ENCODE results near the gene LRCH1. TPM values are rescaled to one million over a fixed set of nuclear protein-coding genes. Genes with fewer than 3 reads are reported as not detected.

LRCH1 gene
- total and polyA plus RNA-seq, 2 experiments from 2014 or later, result 6.0 to 14.6 TPM

DNA sequence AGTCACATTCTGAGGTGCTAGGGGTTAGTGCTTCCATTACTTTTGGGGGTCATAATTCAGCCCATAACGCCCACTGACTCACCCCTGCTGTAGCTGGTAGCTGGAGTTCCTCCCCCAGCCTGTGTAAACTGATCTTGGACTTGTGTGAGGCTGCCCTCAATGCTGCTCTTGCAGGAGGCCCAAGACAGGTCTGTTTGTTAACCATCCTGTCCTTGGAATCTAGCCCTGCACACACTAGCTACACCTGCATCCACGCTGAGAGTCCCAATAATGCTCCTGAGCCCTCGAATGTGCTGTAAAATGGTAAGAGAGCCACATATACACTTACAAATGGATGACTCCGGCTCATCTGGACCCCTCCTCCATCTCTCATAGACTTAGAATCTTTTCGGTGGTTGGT lies 9.6 kb downstream of the LRCH1 start:
- TF ChIP-seq, protein P1, sequence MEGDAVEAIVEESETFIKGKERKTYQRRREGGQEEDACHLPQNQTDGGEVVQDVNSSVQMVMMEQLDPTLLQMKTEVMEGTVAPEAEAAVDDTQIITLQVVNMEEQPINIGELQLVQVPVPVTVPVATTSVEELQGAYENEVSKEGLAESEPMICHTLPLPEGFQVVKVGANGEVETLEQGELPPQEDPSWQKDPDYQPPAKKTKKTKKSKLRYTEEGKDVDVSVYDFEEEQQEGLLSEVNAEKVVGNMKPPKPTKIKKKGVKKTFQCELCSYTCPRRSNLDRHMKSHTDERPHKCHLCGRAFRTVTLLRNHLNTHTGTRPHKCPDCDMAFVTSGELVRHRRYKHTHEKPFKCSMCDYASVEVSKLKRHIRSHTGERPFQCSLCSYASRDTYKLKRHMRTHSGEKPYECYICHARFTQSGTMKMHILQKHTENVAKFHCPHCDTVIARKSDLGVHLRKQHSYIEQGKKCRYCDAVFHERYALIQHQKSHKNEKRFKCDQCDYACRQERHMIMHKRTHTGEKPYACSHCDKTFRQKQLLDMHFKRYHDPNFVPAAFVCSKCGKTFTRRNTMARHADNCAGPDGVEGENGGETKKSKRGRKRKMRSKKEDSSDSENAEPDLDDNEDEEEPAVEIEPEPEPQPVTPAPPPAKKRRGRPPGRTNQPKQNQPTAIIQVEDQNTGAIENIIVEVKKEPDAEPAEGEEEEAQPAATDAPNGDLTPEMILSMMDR (IDR thresholded peaks at IDR 0.05; ENCODE audit: low read depth, low read length), result no peak
- Histone ChIP-seq H3K9me3 (ENCODE audit: low read depth) (no peaks in the 10 kb centered on the region), H3K27ac (no peak overlapping the region), H3K36me3 (no peaks in the 10 kb centered on the region), H3K4me3 (no peak overlapping the region), H3K27me3 (no peaks in the 10 kb centered on the region), H3K4me1 (ENCODE audit: low read depth) (peaks cover 25% of the 10 kb centered on the region)
- no peak for DNase-seq (ENCODE audit: low read depth in 1 of 2, low spot score in 1 of 2)

DNA sequence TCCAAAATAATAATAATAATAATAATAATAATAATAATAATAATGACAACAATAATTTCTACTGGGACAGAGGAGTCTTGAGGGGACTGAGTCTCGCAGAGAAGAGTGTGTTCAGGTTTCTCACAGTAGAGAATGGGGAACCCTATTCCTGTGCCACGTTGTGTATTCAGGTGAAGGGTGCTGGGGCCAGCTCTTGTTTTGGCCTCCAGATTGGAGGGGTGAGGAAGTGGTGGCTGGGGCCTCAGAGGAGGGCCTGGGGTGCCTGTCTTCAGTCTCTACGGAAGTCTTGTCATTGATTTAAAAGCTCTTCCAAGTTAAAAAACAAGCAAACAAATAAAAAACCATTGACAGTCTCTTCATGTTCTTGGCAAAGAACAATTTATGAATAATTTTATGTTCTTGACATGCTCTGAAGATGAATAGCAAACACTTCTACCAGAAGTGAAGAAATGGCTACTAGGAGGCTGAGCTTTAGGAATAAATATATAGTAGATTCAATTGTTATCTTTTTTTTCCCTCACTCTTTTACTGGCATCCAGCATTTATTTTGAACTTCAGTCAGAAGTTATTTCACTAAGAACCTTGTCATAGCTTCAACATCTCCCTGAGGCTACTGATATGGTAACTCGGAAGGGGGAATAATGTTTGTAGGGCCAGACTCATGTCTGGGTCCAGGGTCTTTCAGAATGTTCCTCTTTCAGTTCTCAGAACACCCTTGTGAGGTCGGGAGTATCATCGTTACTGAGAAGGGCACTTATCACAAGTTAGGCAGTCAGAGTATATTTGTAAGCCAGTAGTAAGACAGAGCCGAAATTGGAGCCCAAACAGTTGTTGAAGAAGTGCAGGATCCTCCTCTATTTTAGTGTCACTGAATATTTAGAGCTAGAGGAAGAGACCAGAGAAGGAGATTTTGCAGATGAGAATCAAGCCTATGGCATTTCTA lies 13.1 kb downstream of the LRCH1 start:
- TF ChIP-seq, protein P1 (IDR thresholded peaks at IDR 0.05; ENCODE audit: low read depth, low read length), result no peak
- DNase-seq (ENCODE audit: low read depth in 1 of 2, low spot score in 1 of 2), result no peak
- Histone ChIP-seq H3K4me3 (no peak overlapping the region), H3K4me1 (ENCODE audit: low read depth) (peaks cover 32% of the 10 kb centered on the region), H3K27ac (peak overlapping the region; percentile 75), H3K36me3 (no peaks in the 10 kb centered on the region), H3K9me3 (ENCODE audit: low read depth) (no peaks in the 10 kb centered on the region), H3K27me3 (no peaks in the 10 kb centered on the region)

DNA sequence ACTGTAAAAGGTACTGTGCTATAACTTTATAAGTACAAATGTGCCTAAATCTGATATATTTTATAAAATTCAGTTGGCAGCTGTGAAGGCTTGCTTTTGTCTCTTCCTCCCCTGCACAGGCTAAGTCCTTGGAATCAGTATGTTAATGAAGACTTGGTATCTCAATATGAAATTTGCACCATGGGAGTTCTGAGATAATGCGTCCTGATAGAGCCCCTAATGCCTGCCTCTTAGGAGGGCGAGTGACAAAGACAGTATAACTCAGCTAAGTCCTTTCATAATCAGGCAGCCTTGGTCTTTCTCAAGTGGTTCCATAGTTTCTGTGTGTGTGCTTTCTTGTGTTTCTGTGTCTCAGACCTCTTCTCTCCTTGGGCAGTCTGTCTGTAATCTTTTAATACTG lies 14.7 kb downstream of the LRCH1 start:
- Histone ChIP-seq H3K4me3 (no peak overlapping the region), H3K9me3 (ENCODE audit: low read depth) (no peaks in the 10 kb centered on the region), H3K27me3 (no peaks in the 10 kb centered on the region), H3K27ac (no peak overlapping the region), H3K36me3 (no peaks in the 10 kb centered on the region), H3K4me1 (ENCODE audit: low read depth) (peaks cover 46% of the 10 kb centered on the region)
- DNase-seq (ENCODE audit: low read depth in 1 of 2, low spot score in 1 of 2), result no peak
- TF ChIP-seq, protein P1 (IDR thresholded peaks at IDR 0.05; ENCODE audit: low read depth, low read length), result no peak

DNA sequence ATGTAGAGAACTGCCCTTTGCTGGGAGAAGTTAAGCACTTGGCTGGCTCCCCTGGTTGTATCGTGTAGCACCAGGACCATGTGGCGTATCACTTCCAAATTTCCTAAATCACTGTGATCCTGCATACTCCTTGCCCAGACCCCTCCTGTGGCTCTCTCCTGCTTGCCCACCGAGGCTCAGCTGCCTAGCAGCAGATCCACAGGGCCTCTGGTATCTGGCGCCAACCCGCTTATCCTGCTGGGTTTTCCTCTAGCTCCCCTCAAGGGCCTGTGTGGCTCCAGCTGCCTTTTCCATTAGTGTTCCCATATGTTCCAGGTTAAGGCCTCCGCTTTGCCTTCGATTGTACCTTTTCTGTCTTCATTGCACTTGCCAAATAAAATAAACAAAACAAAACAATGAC lies 16.5 kb downstream of the LRCH1 start:
- Histone ChIP-seq H3K4me3 (no peak overlapping the region), H3K27ac (no peak overlapping the region), H3K27me3 (no peaks in the 10 kb centered on the region), H3K36me3 (no peaks in the 10 kb centered on the region), H3K4me1 (ENCODE audit: low read depth) (peaks cover 46% of the 10 kb centered on the region), H3K9me3 (ENCODE audit: low read depth) (no peaks in the 10 kb centered on the region)
- DNase-seq (ENCODE audit: low read depth in 1 of 2, low spot score in 1 of 2), result no peak
- TF ChIP-seq, protein P1 (IDR thresholded peaks at IDR 0.05; ENCODE audit: low read depth, low read length), result no peak

DNA sequence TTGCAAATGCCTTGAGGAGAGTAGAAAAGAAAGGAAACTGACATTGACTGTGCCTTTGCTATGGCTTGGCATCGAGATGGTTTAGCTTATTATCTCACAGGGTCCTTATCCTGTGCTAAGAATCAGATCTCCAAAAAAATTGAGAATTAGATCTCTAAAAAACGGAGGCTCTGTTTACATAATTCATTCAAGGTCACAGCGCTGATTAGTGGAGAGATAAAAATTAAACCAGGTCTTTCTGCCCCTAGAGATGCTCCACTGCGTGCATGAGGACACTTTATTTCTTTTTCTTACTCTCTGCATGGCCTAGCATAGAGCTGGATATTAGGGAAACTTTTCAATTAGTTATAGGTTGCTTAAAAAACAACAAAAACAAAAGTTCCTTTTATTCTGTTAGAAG lies 17.3 kb downstream of the LRCH1 start:
- TF ChIP-seq, protein P1 (IDR thresholded peaks at IDR 0.05; ENCODE audit: low read depth, low read length), result no peak
- H3K27me3 ChIP-seq, result no peaks in the 10 kb centered on the region
- no peak overlapping the region for H3K4me3 ChIP-seq
- no peaks in the 10 kb centered on the region for H3K36me3 ChIP-seq
- DNase-seq (ENCODE audit: low read depth in 1 of 2, low spot score in 1 of 2), result no peak
- no peaks in the 10 kb centered on the region for H3K9me3 ChIP-seq (ENCODE audit: low read depth)
- H3K27ac ChIP-seq, result no peak overlapping the region
- peaks cover 49% of the 10 kb centered on the region for H3K4me1 ChIP-seq (ENCODE audit: low read depth)

Measured in cardiac muscle cell (in vitro differentiated cells and primary cell).